GM12872 (cell line): Measurements from ENCODE around the gene GRID1.

Experiments used
- TF ChIP-seq, protein P1 (sequence below): IDR thresholded peaks from 3 replicates; pipeline ENCODE4 v1.5.1; 2011; ENCODE audit warnings: low read depth, mild to moderate bottlenecking, low read length, moderate library complexity; ENCODE audit not compliant: insufficient read depth

The GRID1 gene

DNA sequence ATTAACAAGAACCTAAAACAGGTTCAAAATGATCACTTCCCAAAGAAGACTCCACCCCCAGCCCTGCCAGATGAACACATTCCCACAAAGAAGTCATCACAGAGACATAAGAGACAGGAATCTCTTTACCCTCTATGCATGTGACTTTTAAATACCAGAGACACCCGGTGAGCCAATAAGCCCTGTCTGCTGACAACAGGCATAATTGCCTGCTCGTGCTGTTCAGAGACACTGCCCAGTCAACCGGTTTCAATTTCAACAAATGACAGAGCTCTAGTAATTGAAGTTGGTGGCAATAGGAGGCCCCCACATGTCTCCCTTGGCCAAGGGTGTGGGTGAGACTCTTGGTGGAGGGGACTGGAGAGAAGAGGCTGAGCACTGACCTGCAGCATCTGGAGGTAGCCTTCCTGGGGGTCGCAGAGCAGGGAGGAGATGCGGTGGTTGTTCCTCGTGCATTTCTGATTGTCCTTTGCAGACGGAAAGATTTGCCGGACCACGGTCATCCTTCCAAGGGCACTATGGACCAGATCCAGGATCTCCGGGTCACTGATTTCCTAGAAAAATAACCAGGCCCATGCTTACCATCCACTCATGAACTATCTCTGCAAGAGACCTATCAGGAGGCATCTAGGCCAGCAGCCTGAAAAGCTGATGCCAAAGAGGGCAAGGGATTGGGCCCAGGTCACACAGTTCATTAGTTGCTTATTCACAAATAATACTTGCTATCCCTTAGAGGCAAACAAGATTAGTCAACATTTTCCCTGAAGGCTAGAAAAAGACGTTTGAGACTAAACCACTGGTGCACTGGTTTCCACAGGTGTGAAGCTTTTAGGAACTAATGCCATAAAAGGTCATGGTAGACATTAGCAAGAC, 497.7 kb downstream of the GRID1 start:
- TF ChIP-seq, protein P1, sequence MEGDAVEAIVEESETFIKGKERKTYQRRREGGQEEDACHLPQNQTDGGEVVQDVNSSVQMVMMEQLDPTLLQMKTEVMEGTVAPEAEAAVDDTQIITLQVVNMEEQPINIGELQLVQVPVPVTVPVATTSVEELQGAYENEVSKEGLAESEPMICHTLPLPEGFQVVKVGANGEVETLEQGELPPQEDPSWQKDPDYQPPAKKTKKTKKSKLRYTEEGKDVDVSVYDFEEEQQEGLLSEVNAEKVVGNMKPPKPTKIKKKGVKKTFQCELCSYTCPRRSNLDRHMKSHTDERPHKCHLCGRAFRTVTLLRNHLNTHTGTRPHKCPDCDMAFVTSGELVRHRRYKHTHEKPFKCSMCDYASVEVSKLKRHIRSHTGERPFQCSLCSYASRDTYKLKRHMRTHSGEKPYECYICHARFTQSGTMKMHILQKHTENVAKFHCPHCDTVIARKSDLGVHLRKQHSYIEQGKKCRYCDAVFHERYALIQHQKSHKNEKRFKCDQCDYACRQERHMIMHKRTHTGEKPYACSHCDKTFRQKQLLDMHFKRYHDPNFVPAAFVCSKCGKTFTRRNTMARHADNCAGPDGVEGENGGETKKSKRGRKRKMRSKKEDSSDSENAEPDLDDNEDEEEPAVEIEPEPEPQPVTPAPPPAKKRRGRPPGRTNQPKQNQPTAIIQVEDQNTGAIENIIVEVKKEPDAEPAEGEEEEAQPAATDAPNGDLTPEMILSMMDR, result no peak

DNA sequence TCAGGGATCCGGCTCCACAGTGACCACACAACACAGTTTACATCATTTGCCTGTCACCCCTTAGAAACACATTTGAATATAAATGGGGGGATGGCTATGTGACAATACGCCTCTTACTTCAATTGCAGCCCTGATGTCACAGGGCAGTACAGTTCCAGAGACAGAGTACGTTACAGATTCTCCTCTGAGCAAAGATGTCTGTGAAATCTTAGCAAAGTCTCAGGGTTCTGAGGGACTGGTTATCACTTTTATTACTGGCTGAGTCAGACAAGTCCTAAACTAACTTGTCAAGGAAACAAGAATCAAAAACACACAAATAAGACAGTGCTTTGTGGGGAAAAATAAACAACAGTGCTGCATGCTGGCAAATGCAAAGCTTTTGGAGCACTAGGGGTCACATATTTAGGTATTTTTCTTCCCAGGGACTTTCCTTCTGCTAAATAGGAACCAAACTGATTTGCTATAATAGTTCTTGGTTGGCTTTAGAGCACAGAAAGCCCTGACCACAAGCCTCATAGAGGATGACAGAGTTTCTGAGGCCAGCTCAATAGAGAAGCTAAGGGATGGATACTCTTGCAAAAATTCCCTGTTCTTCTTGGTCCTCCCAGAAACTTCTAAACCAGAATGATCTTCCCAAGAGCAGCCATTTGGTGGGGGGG, 501.6 kb downstream of the GRID1 start:
- TF ChIP-seq, protein P1, result no peak

DNA sequence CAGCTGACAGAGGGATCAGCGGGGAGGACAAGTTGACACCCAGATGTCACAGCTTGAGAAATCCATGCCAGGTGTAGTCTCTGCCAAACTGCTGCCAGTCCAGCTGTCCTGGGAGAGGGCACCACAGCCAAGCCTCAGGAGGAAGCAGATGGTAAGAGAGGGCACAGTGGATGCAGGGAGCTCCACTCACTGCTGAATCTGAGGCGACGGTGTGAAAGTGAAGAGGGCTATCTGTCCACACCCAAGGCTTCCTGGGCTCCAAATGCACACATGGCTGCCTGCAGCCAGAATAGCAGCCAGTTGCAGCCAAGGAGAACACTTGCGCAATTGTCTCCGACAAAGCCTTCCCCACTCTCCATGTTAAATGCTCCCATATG, 502.4 kb downstream of the GRID1 start:
- TF ChIP-seq, protein P1, result no peak

DNA sequence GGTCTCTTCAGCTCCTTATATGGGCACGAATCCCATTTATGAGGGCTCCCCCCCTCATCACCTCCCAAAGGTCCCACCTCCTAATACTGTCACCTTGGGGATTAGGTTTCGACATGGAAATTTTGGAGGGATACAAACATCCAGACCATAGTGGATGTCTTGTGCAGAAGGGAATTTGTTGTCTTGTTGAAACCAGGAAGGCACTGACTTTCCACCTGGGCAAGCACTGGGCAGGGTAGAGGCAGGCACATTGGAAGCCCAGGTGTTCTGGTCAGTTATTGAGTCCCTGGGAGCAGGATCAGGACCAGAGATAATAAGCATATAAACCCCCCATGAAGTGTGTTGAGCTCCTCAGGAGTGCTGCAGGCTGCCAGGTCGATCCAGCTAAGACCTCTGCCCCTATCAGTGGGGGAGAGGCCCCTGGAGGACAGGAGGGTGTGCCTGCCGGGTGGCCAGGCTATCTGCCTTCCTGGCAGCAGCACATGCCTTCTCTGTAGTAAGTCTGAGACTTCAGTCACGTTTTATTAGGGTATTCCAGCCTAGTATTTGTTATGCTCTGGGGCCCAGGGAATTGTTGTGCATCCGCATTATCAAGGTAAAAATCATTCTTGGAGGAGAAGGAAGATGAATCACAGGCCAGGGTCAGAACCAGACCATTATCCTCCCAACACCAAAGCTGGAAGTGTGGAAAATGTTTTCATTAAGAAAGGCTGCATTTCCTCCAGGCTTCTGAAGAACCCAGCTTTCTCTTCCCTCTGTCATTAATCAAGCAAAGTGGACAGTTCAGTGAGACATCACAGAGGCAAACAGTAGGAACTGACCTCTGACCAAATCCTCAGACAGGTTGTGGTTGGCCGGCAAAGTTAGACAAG, 503.1 kb downstream of the GRID1 start:
- TF ChIP-seq, protein P1, result no peak

DNA sequence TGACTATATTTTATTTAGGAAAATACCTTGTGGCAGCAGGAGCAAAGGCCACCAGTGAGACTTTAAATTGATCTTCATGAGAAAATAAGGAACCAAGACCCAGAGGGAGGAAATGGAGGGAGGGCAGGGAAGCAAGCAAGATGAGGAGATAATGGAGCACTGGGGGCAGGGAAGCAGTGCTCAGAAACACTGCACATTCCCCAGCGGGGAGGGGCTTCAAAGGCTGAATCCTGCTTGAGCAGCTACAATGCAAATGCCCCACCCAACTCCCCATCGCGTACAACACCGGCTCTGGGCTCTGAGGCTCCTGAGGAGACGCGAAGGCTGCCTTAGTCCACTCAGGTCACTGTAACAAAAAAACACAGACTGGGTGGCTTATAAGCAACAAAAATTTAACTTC, 503.8 kb downstream of the GRID1 start:
- TF ChIP-seq, protein P1, result no peak

DNA sequence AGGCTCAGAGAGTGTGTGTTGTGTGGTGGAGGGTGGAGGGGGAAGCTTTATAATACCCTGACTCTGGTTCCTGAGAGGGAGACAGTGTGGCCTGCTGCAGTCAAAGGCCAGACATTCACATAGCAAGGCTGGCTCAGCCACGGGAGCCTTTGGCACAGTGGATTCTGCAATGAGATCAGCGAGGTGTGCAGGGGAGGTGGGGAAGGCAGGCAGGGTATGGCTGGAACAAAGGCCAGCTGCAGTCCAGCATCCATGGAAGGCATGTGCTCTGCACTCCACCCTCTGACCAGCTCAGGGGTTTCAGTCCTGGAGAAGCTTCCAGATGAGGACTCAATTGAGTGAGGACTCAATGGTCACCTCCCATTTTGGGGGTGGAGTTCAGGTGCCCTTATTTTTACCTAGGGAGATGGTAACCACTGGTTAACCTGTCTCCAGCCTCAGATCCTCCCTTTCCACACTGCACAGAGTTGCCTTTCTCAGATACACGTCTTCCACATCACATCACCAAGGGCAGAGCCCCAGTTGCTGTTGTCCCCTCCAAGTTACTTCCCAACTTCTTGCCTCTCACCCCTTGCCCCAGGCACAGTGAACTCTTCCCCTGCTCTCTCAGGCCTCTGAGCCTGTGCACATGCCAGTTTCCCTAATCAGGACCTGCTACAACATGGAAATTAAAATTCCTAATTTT, 504.9 kb downstream of the GRID1 start:
- TF ChIP-seq, protein P1, result no peak
